KOPT-K1 (cell line): ENCODE data around the gene PURA.

Experiments
- H3K27ac ChIP-seq: fragments of 200-600 bp; sonication (generic); 2 replicates; pipeline ENCODE4 v1.5.1; 2016; ENCODE audit warnings: antibody characterized with exemption, mild to moderate bottlenecking, low read depth, low read length; ENCODE audit not compliant: poor library complexity, severe bottlenecking
- H3K36me3 ChIP-seq: fragments of 200-600 bp; sonication (generic); 2 replicates; pipeline ENCODE4 v1.5.1; 2017; ENCODE audit warnings: antibody characterized with exemption, mild to moderate bottlenecking, low read length, moderate library complexity; ENCODE audit not compliant: insufficient read depth
- H3K9me3 ChIP-seq: fragments of 200-600 bp; sonication (generic); 2 replicates; pipeline ENCODE4 v1.5.1; 2017; ENCODE audit warnings: antibody characterized with exemption, low read length, mild to moderate bottlenecking; ENCODE audit not compliant: insufficient read depth, poor library complexity, severe bottlenecking

Gene PURA

DNA sequence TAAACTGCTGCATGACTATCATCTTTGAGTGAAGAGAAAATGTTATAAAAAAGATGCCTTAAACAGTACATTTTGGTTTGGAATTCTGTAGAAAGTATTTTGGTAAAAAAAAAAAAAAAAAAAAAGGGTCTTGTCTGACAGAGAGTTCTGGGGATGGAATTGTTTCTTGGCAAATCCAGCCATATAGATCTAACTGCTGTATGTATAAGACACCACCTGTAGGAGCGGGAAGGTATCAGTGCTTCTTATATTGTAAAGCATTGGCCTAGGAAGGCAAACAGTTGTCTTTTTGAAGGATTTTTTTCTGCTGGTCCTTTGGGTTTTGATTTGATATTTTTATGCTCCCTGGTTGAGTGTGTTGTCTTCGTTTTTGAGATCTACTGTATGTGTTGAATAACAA, 2.8 kb downstream of the PURA start:
- Histone ChIP-seq H3K36me3 (no peaks in the 10 kb centered on the region), H3K27ac (no peak overlapping the region), H3K9me3 (no peaks in the 10 kb centered on the region)

DNA sequence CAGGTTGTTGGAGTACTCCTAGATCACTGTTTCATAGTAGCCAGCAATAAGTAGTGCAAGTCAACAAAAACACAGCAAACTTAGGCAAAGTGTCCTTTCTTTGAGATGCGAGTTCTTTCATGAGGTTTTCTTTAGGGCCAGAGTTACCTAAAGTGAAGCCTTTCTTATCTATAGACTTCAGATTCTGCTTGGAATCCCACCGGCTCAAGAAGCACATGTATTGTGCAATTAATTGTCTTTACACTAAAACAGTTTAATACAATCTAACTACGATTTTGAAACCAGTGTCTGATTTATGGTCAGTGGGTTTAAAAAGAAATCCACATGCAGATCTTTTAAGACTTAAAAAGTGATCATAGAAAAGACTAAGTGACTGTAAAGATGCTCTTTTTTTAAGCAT, 3.6 kb downstream of the PURA start:
- Histone ChIP-seq H3K27ac (no peak overlapping the region), H3K36me3 (no peaks in the 10 kb centered on the region), H3K9me3 (no peaks in the 10 kb centered on the region)

- Histone ChIP-seq H3K9me3 (no peaks in the 10 kb centered on the region), H3K27ac (no peak overlapping the region), H3K36me3 (no peaks in the 10 kb centered on the region)
These were observed 4.5 kb downstream of the PURA start for GRCh38 chr5:140118302-140118936.

DNA sequence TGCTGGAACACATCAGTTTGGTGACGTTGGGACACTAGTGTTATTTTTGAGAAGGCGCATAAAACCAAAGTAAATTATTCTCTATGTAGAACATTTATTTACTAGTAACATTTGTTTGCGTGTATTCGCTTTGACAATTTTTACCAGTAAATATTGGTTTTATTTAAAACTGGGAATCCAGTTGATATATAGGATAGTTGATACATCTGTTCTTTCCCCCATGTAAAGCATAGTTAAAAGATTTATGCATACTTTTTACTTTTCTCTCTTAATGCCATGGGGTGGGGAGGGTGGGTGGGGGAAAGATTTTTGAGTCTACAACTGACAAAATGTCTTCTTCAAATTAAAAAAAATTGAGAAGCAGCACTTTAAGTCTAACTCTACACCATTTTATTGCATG, 11.7 kb downstream of the PURA start, which contains the start of gene IGIP:
Gene IGIP, plus strand, starts transcription at position 301 of the 400 bp plus-strand sequence. CDS start 2,540 bp downstream, outside the sequence.
- Histone ChIP-seq H3K27ac (no peak within 1 kb of the TSS), H3K9me3 (no peaks in the 10 kb centered on the region), H3K36me3 (no peaks in the 10 kb centered on the region)

DNA sequence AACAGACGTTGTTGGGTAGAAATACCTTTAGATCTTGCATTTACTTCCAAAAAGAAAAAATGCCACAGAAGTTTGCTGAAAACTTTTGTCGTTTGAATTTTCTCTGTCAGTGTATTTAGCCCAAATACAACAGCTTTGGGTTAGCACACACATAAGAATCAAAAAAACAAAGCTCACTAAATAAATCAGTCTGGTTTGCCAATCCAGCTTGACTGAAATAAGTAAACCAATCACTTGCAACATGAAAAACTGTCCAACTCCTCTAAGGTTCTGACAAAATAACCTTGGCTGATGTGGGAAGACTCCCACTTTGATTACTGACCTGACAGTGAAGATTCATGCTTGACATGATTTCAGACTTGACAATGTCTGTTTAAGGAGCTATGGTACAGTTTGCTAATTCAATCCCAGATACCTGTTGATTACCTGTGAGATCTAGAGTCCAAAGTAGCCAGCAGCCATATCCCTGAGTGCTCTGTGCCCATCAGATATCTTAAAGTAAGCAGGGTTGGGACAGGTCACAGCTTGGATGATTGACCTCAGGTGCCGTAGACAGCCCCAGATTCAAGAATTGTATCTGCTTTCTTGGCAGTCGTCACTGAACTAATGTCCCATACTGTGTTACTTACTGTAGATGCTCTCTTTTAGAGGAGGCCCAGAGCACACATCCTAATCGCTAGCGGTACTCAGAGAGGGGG, 12.6 kb downstream of the PURA start:
- Histone ChIP-seq H3K27ac (no peak overlapping the region), H3K9me3 (no peaks in the 10 kb centered on the region), H3K36me3 (no peaks in the 10 kb centered on the region)

DNA sequence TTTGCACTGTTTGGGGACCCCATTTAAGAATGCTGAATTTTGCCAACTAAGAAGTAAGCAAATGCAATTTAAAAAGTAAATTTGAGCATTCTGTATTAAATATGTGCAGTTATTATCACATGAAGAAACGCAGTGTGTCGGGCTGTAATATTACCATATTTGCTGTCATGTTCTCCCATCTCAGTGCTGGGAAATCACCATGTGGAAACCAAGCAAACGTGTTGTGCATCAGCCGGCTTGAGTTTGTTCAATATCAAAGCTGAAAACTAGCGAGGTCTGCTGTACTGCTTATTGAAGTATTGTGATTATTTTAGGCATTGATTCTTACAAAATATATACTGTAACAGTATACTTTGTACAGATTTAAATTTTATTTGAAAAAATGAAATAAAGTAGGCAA, 14.5 kb downstream of the PURA start:
- Histone ChIP-seq H3K9me3 (no peaks in the 10 kb centered on the region), H3K36me3 (no peaks in the 10 kb centered on the region), H3K27ac (no peak overlapping the region)

GRCh38 chr5:140130949-140131733, 17.2 kb downstream of the PURA start:
- Histone ChIP-seq H3K9me3 (no peaks in the 10 kb centered on the region), H3K27ac (no peak overlapping the region), H3K36me3 (no peaks in the 10 kb centered on the region)

- no peaks in the 10 kb centered on the region for H3K9me3 ChIP-seq
- no peaks in the 10 kb centered on the region for H3K36me3 ChIP-seq
- H3K27ac ChIP-seq, result peak overlapping the region; percentile 10
These were observed 18.1 kb downstream of the PURA start for GRCh38 chr5:140131967-140132409.

GRCh38 chr5:140133514-140134167, 19.7 kb downstream of the PURA start:
- no peak overlapping the region for H3K27ac ChIP-seq
- H3K9me3 ChIP-seq, result no peaks in the 10 kb centered on the region
- H3K36me3 ChIP-seq, result no peaks in the 10 kb centered on the region

DNA sequence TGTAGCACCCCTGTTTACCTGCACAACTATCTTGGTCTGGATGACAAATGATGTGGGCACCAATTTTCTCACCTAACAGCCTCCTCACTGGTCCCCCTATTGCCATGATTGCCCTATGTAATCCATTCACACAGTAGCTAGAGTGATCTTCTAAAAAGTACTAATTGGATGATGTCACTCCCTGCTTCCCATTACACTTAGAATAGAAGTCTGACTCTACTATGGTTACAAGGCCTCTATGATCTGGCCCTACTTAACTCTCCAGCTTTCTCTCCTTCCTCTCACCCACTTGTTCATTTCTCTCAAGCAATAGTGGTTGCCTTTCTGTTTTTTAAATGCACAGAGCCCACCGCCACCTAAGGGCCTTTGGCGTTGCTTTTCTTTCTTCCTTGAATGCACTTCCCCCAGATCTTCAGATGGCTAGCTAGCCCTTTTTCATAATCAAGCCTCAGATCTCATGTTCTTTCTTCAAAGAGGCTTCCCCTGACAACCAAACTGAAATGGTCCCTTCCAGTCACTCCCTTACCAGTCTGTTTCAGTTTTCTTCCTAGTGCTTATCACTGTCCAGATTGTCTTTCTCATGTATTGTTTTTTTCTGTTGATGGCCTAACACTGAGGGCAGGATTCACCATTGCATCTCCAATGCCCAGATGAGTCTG, 20.5 kb downstream of the PURA start:
- no peaks in the 10 kb centered on the region for H3K9me3 ChIP-seq
- no peaks in the 10 kb centered on the region for H3K36me3 ChIP-seq
- no peak overlapping the region for H3K27ac ChIP-seq

DNA sequence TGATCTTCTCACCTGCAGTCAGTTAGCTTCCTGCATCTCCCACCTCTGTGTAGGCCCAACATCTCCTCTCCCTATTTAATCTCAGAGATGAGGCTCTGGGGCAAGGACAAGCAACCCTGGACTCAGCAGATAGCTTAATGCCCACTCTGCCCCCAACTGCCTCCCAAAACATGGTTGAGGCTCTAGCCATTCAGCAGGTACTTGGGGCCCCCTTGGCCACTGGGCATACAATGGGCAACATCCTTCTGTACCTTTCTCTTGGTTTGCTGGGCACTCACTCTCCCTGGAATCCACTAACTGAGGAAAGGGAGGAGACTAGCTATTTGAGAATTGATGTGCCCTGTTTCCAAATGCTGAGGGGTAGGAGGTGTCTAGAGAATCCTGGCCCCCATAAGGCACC, 21.2 kb downstream of the PURA start:
- H3K36me3 ChIP-seq, result no peaks in the 10 kb centered on the region
- H3K27ac ChIP-seq, result no peak overlapping the region
- H3K9me3 ChIP-seq, result no peaks in the 10 kb centered on the region

- H3K9me3 ChIP-seq, result no peaks in the 10 kb centered on the region
- no peak overlapping the region for H3K27ac ChIP-seq
- H3K36me3 ChIP-seq, result no peaks in the 10 kb centered on the region
These were observed 22.7 kb downstream of the PURA start for GRCh38 chr5:140136624-140137023.

DNA sequence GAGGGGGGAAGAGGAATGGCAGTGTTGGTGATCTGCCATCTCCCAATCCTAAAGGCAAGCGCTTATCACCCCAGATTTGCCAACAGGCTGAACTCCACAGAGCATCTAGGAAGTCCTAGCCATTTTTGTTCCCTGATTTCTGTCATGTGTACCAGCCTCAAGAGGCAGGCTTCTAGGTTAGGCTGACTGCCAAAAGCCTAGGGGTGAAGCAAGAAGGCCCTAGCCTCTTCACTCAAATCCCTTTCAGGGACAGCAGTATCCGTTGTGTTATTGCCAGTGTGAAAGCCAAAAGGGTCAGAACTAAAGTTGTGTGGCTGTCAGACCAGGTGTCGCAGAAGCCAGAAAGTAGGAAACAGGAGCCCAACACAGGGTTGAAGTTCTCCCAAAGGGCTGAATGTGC, 26.5 kb downstream of the PURA start:
- H3K9me3 ChIP-seq, result no peaks in the 10 kb centered on the region
- no peaks in the 10 kb centered on the region for H3K36me3 ChIP-seq
- H3K27ac ChIP-seq, result no peak overlapping the region

- H3K36me3 ChIP-seq, result no peaks in the 10 kb centered on the region
- no peak overlapping the region for H3K27ac ChIP-seq
These were observed 27.3 kb downstream of the PURA start for GRCh38 chr5:140141241-140141640.

More at GRCh38 chr5:140141241-140141640, 27.3 kb downstream of the PURA start:
- no peaks in the 10 kb centered on the region for H3K9me3 ChIP-seq
